Measurements from ENCODE around the gene ADCY10.
"Not testable (repeated sequence)": the region's sequence is repeated elsewhere in the genome, so short reads cannot be mapped to it uniquely, and the experiment has no call there.

Gene ADCY10

DNA sequence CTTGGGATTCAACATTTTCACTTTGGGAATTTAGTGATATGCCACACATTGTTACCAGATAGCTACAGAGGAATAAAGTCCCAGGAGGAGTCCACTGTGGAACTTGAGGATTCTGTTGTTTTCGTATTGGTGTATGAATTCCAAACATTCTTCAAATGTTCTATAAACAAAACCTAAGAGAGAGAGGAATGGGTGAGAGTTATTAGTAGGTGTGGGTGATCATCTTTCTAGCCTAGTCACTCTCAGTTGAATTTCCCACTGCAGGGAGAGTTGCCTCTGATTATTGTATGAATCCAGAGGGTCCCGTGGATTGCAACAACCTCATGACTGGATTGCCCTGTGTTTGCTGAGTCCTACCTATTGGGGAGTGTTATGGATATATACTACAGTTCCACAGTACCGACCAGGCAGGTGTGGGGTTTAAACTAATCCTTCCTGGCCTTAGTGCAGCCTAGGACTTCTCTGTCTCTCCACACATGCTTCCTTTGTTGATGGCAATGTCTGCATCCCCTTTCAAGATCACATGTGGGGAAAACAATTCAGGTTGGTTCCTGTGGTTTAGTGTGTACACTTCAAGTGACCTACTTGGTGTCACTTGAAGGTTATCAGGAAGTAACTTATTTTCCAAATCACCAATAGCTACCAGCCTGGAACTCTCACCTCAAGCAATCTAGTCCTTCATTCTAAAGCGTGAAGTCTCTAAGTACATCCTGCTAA is 91.8 kb downstream of the ADCY10 start:
- H3K27ac ChIP-seq = no peak overlapping the region

GRCh38 chr1:167821356-167821685 is 92.6 kb downstream of the ADCY10 start:
- peak overlapping the region; percentile 87 for H3K27ac ChIP-seq
- no peak for DNase-seq (ENCODE audit: low read depth, low spot score)

More for the DNA sequence above, 91.8 kb downstream of the ADCY10 start:
- no peak for DNase-seq (ENCODE audit: low read depth, low spot score)

DNA sequence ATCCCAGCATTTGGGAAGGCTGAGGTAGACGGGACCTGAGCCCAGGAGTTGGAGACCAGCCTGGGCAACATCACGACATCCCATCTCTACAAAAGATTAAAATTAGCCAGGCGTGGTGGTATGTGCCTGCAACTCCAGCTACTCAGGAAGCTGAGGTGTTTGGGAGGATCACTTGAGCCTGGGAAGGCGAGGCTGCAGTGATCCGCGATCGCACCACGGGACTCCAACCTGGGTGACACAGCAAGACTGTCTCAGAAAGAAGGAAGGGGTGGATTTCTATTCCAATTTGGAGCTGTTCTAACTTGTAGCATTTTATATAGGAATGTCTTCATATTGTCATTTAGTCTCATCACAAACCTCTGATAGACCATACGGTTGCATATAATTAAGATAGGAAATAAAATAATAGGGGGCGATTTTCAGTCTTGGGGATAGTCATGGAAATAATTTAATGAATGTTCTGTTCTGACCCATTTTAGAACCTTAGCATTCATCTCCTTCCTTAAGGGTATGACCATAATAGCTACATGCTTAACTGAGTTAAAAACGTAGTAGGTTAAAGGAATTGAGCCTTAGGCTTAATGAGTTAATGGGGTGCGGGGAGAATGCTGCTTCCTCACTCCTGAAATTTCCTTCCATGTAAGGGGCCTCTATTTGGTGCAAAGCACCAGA is 93.1 kb downstream of the ADCY10 start:
- DNase-seq (ENCODE audit: low read depth, low spot score) = no peak
- H3K27ac ChIP-seq = peak overlapping the region; percentile 87

GRCh38 chr1:167819849-167820683 is 93.9 kb downstream of the ADCY10 start:
- H3K27ac ChIP-seq = peak overlapping the region; percentile 87
- DNase-seq (ENCODE audit: low read depth, low spot score) = peak; percentile 52

DNA sequence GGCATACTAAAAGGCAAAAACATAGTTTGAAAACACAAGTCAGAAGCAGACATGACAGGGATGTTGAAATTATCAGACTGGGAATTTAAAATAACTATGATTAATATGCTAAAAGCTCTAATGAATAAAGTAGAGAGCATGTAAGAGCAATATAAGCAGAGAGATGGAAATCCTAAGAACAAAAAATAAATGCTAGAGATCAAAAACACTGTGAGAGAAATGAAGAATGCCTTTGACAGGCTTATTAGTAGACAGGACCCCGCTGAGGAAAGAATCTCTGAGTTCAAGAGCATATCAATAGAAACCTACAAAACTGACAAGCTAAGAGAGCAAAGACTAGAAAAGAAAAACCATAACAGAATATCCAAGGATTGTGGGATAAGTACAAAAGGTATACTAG is 98.3 kb downstream of the ADCY10 start:
- DNase-seq (ENCODE audit: low read depth, low spot score) = no peak

DNA sequence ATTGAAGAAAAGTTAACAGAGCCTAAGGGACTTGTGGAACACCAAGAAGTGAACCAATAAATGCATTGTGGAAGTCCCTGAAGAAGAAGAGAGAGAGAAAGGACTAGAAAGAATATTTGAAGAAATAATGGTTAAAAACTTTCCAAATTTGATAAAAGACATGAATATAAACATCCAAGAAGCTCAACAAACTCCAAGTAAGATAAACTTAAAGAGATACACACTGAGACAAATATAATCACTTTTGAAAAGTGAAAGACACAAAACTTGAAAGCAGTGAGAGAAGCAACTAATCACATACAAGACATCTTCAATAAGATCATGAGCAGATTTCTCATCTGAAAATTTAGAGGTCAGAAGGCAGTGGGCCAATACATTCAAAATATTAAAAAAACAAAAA is 101.0 kb downstream of the ADCY10 start:
- no peak for DNase-seq (ENCODE audit: low read depth, low spot score)
- no peak overlapping the region for H3K27ac ChIP-seq

More for the DNA sequence above, 98.3 kb downstream of the ADCY10 start:
- no peak overlapping the region for H3K27ac ChIP-seq

- DNase-seq (ENCODE audit: low read depth, low spot score) = no peak
- no peak overlapping the region for H3K27ac ChIP-seq
These were observed 105.2 kb downstream of the ADCY10 start for GRCh38 chr1:167808690-167809089.

GRCh38 chr1:167808104-167808503 is 105.8 kb downstream of the ADCY10 start:
- no peak overlapping the region for H3K27ac ChIP-seq
- no peak for DNase-seq (ENCODE audit: low read depth, low spot score)

DNA sequence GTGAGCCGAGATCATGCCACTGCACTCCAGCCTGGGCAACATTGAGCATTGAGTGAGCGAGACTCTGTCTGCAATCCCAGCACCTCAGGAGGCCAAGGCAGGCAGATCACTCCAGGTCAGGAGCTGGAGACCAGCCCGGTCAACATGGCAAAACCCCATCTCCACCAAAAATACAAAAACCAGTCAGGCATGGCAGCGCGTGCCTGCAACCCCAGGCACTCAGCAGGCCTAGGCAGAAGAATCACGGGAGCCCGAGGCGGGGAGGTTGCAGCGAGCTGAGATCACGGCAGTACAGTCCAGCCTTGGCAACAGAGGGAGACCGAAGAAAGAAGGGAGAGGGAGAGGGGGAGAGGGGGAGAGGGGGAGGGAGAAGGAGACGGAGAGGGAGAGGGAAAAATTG is 107.3 kb downstream of the ADCY10 start:
- not testable (repeated sequence) for H3K27ac ChIP-seq; DNase-seq (ENCODE audit: low read depth, low spot score)

DNA sequence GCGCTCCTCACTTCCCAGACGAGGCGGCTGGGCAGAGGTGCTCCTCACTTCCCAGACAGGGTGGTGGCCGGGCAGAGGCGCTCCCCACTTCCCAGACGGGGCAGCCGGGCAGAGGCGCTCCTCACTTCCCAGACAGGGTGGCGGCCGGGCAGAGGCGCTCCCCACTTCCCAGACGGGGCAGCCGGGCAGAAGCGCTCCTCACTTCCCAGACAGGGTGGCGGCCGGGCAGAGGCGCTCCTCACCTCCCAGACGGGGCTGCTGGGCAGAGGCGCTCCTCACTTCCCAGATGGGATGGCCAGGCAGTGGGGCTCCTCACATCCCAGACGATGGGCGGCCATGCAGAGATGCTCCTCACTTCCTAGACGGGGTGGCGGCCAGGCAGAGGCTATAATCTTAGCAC is 107.7 kb downstream of the ADCY10 start:
- not testable (repeated sequence) for H3K27ac ChIP-seq; DNase-seq (ENCODE audit: low read depth, low spot score)

DNA sequence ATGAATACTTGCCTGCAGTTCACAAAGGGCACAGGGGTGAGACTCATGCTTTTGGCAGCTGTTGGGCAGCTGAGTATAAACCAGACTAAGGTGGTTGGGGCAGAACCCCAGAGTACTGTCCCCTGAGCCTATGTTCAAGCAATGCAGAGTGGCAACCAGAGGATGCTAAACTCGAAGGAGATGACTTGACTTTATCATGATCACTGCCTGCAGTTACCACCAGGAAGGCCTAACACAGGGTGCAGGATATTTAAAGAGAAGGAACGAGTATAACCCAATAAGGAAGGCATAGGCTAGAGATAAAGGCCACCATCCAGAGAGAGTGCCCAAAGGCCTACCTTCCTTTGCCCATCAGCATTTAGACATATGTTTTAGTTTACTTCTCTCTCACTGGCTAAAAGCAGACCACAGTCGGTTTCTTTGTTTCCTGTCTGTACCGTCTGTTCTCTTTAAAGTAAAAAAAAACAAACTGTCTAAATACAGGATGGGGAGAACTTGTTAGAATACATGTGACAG is 108.8 kb downstream of the ADCY10 start:
- no peak overlapping the region for H3K27ac ChIP-seq
- DNase-seq (ENCODE audit: low read depth, low spot score) = no peak

DNA sequence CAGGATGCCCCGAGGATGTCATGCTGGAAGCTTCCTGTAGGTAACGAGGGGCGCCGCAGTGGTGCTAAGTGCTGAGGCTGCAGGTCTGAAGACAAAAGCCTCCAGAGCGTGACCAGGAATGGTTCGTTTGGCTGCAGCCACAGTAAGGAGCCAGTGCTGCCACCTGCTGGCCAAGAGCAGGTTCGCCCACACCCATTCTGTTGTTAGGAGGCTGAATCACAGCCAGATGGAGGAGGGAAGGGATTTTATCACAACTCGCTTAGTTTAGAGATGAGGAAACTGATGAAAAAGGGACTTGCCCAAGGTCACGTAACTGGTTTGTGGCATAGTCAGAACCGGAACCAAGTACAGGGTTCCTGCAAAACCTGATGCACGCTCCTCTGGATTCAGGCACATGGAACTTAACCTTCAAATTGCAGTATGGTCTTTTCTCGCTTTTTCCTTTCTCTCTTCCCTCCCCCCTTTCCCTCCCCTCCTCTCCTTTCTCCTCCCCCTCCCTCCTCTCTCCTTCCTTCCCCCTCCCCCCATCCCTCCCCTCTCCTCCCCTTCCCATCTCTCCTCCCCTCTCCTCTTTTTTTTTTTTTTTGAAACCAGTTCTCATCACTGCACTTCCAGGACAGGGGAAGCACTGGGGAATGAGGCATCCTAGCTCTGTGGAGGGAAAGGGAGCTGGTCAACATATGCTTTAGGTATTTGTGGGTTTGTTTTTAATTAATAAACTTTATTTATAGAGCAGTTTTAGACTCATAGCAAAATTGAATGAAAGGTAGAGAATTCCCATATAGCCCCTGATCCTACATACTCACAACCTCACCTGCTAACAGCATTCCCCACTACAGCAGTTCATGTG is 110.4 kb downstream of the ADCY10 start:
- H3K27ac ChIP-seq = no peak overlapping the region
- peak; percentile 67 for DNase-seq (ENCODE audit: low read depth, low spot score)

GRCh38 chr1:167802235-167802634 is 111.7 kb downstream of the ADCY10 start:
- no peak overlapping the region for H3K27ac ChIP-seq

DNA sequence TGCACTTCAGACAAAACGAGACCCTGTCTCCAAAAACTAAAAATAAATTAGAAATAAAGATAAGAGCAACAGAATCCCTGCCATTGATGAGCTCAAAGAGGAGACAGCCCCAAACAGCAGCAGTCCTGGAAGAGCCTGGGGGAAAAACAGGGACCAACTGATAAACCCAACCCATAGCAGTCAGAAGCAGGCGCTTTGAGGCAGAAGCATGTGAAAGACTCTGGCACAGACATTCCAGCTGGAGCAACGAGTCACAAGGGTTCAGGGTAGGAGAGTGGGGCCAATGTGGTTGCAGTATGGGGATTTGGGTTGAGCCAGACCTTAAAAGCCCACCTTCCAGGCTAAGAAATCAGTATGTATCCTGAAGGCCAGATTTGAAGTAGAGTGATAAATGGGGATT is 113.7 kb downstream of the ADCY10 start:
- no peak for DNase-seq (ENCODE audit: low read depth, low spot score)
- H3K27ac ChIP-seq = no peak overlapping the region

More at GRCh38 chr1:167802235-167802634, 111.7 kb downstream of the ADCY10 start:
- no peak for DNase-seq (ENCODE audit: low read depth, low spot score)

GRCh38 chr1:167799747-167800146 is 114.2 kb downstream of the ADCY10 start:
- H3K27ac ChIP-seq = no peak overlapping the region

GRCh38 chr1:167798952-167799351 is 115.0 kb downstream of the ADCY10 start:
- DNase-seq (ENCODE audit: low read depth, low spot score) = no peak
- no peak overlapping the region for H3K27ac ChIP-seq

More at GRCh38 chr1:167799747-167800146, 114.2 kb downstream of the ADCY10 start:
- DNase-seq (ENCODE audit: low read depth, low spot score) = no peak

DNA sequence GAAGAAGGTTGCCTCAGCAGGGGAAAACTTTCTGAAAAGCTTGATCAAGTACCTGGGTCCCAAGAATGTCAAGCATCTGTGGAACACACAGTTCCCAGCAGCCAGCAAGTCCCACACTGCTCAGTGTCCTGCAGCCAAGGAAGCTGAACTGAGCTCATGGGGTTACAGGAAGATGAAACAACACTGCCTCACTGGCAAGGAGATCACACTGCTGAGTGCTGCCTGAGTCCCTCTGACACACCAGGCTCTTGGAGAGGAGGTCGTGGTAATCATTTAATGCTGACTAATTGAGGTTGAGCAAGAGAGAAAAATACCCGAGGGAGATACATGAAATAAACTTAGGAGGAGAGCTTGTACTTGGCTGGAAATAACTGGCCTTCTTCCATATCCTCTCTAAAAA is 116.9 kb downstream of the ADCY10 start:
- DNase-seq (ENCODE audit: low read depth, low spot score) = peak; percentile 77
- peak overlapping the region; percentile 85 for H3K27ac ChIP-seq

GRCh38 chr1:167795810-167796740 is 117.9 kb downstream of the ADCY10 start:
- DNase-seq (ENCODE audit: low read depth, low spot score) = no peak
- peak overlapping the region; percentile 85 for H3K27ac ChIP-seq

GRCh38 chr1:167794043-167794442 is 119.9 kb downstream of the ADCY10 start:
- DNase-seq (ENCODE audit: low read depth, low spot score) = no peak
- peak overlapping the region; percentile 19 for H3K27ac ChIP-seq
